Glomerular endothelial cell (primary cell): ENCODE data around the gene KRTAP4-7. TPM values are rescaled to one million over a fixed set of nuclear protein-coding genes. Genes with fewer than 3 reads are reported as not detected.
"Not testable (repeated sequence)": the region's sequence is repeated elsewhere in the genome, so short reads cannot be mapped to it uniquely, and the experiment has no call there.

ENCODE experiments used
- DNase-seq: peaks from one replicate; pipeline ENCODE4 v3.0.0-alpha.2; 2011; ENCODE audit warnings: low read depth, low spot score; ENCODE audit errors: extremely low read depth
- total RNA-seq: library from RNA; depleted of rRNA; stranded (reverse); fragments of >200 nt; gene quantifications from 2 replicates; pipeline ENCODE4 v1.2.3, GENCODE V29; 2015

Gene KRTAP4-7
- total RNA-seq: not detected in 2 replicates

DNA sequence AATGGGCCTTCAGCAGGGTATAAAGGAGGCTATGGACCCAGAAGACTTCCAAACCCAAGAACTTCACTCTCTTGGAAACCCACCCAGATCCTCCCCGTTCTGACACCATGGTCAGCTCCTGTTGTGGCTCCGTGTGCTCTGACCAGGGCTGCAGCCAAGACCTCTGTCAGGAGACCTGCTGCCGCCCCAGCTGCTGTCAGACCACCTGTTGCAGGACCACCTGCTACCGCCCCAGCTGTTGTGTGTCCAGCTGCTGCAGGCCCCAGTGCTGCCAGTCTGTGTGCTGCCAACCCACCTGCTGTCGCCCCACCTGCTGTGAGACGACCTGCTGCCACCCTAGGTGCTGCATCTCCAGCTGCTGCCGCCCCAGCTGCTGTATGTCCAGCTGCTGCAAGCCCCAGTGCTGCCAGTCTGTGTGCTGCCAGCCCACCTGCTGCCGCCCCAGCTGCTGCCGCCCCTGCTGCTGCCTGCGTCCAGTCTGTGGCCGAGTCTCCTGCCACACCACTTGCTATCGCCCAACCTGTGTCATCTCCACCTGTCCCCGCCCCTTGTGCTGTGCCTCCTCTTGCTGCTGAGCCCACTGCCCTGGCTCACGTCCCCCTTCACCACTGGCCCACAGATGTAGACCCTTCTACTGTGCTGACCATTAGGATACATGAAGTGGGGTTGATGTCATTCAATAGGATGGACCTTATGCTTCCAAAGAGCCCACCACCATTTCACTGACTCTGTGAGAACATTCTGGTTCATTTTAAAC lies at the start of gene KRTAP4-7:
Gene KRTAP4-7, plus strand, starts transcription at position 51 of the 757 bp plus-strand sequence. Its CDS starts 57 bp downstream, at position 108.
- DNase-seq: not testable (repeated sequence)

DNA sequence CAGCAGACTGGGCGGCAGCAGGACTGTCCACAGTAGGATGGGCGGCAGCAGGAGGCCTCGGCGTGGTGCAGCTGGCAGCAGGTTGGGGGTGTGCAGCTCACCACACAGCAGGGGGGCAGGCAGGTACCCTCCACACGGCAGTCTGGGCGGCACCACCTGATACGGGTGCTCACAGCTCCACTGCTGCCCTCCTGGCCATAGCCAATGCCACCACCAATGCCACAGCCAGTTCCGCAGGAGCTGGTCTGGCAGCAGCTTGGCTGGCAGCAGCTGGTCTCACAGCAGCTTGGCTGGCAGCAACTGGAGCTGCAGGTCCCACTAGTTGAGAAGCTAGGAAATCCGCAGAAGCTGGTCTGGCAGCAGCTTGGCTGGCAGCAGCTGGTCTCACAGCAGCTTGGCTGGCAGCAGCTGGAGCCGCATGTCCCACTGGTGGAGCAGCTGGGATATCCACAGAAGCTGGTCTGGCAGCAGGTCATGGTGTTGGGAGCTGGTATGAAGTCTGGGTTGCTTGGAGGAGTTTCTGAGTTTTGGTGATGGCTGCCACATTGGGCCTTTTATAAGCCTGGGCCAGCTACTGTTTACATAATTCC lies 49.5 kb upstream of the KRTAP4-7 start, which contains the start of gene KRTAP1-3:
Gene KRTAP1-3, minus strand, starts transcription at position 529 of the 590 bp plus-strand sequence. Its CDS starts 53 bp downstream, at position 476.
- not testable (repeated sequence) for DNase-seq

DNA sequence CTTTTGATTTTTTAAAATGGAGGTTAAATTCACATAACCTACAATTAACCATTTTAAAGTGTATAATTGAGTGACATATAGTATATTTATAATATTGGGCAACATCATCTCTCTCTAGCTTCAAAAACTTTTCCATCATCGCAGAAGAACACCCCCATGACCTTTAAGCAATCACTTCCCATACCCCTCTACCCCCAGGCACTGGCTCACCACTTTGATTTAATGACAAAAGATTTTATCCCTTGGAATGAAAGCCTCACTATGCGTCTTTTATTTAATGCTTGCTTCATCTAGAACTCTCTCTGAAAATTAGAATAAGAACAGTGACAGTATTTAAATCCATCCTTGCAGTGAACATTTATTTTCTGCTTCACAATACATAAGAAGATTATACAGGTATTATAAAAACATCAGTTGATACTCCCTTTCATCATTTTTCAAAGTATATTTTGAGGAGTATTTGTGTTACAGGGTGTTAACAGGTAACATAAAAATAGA lies 46.0 kb upstream of the KRTAP4-7 start:
- DNase-seq: no peak

DNA sequence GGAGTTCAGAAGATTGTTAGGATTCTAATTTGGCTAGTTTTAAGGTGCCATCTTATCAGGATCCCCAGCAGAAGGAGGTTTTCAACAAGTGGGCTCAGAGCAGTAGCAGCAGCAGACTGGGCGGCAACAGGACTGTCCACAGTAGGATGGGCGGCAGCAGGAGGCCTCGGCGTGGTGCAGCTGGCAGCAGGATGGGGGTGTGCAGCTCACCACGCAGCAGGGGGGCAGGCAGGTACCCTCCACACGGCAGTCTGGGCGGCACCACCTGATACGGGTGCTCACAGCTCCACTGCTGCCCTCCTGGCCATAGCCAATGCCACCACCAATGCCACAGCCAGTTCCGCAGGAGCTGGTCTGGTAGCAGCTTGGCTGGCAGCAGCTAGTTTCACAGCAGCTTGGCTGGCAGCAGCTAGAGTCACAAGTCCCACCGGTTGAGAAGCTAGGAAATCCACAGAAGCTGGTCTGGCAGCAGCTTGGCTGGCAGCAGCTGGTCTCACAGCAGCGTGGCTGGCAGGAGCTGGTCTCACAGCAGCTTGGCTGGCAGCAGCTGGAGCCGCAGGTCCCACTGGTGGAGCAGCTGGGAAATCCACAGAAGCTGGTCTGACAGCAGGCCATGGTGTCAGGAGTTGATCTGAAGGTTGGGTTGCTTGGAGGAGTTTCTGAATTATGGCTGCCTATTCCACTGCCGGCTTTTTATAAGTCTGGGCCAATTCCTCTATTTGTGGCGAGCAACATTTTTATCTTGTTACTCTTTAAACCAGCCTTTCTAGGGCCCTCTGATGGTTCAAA lies 43.0 kb upstream of the KRTAP4-7 start, which contains the start of gene KRTAP1-1:
Gene KRTAP1-1, minus strand, starts transcription at position 668 of the 789 bp plus-strand sequence. Its CDS starts 53 bp downstream, at position 615.
- not testable (repeated sequence) for DNase-seq

DNA sequence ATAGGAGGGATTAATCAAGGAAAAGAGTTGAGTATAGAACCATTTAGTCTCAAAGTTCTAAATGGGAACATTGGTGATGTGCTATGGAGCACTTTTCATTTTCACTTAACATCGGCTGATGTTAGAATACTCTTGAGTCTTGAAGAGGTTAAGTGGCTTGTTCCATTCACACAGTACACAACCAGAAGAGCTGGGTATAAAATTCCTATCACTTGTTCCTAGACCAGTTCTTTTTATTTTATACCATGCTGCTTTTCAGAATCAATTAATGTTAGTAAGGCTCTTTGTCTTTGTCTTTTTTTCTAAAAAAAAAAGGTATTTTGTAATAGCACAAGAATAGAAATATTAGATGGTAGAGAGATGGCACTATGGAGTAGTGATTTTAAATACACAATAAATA lies 41.0 kb upstream of the KRTAP4-7 start:
- DNase-seq: no peak

DNA sequence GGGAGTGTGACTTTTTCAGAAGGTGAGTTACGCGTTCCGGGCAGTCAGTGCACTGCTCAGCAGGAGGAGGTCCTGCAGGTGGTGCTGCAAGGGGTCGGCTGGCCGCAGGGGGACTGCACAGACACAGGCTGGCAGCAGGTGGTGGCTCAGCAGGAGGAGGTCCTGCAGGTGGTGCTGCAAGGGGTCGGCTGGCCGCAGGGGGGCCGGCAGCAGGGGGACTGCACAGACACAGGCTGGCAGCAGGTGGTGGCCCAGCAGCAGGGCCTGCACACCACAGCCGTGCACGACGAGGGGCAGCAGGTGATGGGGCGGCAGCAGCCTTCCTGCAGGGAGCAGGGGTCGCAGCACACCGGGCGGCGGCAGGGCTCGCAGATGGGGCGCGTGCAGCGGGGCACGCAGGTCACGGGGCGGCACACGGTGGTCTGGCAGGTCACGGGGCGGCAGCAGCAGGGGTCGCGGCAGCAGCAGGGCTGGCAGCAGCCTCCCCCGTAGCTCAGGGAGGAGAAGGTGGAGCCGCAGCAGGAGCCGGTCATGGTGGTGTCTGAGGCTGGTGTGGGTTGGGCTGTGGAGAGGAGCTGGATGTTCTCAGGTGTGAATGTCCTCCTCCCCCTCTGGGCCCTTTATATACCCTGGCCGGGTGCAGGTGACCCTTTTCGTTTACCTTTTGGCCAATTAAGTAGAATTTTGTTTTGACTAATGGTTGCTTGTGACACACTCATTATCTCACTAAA lies 37.0 kb upstream of the KRTAP4-7 start, which contains the start of gene KRTAP2-1:
Gene KRTAP2-1, minus strand, starts transcription at position 582 of the 731 bp plus-strand sequence. Its CDS starts 49 bp downstream, at position 533.
- DNase-seq: not testable (repeated sequence)

DNA sequence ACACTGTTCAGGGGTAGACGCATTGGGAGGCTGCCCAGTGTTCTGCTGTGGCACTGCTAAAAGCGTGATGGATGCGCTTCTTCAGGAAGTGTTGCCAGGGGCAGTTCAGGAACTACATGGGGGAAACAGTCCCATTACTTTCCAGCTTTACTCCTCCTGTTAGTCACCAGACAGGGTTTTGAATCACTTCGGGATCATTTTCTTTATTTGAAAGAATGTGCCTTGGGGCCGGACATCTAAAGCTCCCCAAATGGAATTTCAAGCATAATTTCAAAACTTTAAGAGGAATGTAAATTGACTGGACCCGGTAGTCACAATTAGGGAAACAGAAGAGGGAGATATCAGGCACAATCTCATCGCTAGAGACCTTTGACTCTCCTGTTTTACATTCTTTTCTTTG lies 35.5 kb upstream of the KRTAP4-7 start:
- DNase-seq: no peak

DNA sequence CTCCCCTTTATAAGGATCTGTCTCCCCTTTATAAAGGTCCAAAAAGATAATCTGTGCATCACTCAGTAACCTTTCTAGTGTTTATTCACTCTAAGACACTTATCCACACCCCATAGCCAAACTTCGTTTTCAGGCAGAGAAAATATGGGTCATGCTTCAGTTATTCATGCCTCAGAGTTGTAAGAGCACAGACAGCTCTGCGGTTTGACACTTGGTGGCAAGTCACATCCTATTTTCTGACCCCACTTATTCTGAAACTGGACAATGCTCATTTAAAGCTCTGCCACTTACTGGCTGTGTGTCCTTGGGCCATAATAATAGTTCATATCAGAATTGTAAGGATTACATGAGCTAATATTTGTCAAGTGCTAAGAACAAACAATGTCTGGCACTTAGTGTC lies 34.8 kb upstream of the KRTAP4-7 start:
- DNase-seq: no peak

DNA sequence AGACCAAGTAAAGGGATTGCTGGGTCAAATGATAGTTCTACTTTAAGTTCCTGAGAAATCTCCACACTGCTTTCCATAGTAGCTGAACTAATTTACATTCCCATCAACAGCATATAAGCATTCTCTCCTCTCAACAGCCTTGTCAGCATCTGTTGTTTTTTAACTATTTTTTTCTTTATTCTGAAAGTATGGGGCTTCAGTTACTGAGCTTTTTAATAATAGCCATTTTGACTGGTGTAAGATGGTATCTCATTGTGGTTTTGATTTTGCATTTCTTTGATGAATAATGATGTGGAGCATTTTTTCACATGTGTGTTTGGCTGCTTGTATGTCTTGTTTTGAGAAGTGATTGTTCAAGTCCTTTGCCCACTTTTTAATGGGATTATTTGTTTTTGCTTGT lies 31.4 kb upstream of the KRTAP4-7 start:
- DNase-seq: no peak

DNA sequence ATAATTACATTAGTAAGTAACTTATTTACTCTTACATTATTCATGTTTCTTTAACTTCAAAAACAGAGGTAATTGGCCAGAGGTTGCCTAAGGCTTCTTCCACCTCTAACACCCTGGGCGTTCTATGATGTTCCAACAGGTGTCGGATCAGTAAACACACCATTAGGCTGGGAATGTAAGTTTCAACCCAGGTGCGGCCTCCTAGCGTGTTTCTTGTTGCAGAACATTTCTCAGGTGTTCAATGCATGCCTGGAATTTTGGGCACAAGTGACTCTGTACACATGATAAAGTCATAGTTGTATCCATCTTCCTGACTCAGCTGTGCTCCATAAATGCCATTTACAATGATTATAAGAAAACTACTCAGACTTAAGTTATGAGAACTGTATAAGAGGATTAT lies 29.9 kb upstream of the KRTAP4-7 start:
- DNase-seq: no peak

DNA sequence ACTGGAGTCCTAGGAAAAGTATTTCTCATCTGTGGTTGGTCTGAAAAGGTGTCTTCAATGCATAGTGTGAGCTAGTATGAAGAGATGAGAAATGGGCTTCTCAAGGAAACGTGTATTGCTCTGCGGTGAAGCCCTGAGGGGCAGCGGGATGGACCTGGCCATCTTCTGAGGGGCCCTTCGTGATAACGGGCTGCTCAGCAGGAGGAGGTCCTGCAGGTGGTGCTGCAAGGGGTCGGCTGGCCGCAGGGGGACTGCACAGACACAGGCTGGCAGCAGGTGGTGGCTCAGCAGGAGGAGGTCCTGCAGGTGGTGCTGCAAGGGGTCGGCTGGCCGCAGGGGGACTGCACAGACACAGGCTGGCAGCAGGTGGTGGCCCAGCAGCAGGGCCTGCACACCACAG lies 29.4 kb upstream of the KRTAP4-7 start:
- not testable (repeated sequence) for DNase-seq

DNA sequence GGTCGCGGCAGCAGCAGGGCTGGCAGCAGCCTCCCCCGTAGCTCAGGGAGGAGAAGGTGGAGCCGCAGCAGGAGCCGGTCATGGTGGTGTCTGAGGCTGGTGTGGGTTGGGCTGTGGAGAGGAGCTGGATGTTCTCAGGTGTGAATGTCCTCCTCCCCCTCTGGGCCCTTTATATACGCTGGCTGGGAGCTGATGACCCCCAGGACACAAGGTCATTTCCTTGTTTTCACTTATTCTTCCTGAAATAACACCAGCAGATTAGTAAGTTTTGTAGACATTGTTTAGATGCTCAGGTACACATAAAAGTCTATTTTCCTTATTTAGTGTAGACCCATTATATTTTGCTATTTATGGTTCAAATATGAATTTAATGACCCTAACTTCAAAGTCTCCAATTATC lies 28.8 kb upstream of the KRTAP4-7 start, which contains the start of gene KRTAP2-2:
Gene KRTAP2-2, minus strand, starts transcription at position 101 of the 400 bp plus-strand sequence. Its CDS starts 19 bp downstream, at position 82.
- DNase-seq: not testable (repeated sequence)

DNA sequence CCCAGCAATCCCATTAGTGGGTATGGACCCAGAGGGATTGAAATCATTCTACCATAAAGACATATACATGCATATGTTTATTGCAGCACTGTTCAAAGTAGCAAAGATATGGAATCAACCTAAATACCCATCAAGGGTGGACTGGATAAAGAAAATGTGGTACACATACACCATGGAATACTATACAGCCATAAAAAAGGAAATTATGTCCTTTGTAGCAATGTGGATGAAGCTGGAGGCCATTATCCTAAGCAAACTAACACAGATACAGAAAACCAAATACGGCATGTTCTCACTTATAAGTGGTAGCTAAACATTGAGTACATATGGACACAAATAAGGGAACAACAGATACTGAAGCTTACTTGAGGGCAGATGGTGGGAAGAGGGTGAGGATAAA lies 26.4 kb upstream of the KRTAP4-7 start:
- DNase-seq: no peak

DNA sequence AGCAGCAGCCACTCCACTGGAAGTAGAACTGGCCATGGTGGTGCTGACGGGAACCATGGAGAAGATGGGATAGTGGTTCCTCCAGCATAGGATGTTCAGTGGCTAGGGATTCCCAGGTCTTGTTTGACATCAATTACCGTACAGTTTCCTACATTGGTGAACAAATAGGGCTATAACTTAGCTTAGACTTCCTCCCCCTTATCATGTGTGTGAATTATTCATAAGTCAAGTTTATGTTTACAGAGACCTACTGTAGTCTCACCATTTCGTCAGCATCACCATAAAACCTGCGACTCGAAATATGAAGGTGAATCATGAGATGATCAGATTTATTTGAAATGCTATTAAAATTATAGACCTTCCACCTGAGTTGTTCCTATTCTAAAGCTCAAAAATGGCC lies 25.2 kb upstream of the KRTAP4-7 start:
- DNase-seq: no peak

DNA sequence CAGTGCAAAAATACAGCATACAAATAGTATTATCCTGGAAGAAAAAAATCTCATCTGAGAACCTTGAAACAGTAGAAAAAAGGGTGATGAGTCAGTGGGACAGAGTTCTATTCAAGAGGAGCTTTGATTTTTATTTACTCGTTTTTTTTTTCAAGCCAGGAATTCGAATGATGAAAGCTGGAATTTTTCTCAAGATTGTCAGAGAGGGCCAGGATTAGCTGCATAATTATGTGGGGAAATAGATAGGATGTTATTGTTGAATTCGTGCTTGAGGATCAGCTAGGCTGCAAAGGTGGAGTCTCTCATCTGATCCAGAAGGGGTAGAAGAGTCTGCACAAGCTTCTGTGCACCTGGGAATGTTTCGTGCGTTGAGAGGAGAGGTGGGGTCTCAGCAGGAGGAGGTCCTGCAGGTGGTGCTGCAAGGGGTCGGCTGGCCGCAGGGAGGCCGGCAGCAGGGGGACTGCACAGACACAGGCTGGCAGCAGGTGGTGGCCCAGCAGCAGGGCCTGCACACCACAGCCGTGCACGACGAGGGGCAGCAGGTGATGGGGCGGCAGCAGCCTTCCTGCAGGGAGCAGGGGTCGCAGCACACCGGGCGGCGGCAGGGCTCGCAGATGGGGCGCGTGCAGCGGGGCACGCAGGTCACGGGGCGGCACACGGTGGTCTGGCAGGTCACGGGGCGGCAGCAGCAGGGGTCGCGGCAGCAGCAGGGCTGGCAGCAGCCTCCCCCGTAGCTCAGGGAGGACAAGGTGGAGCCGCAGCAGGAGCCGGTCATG lies 24.5 kb upstream of the KRTAP4-7 start:
- DNase-seq: not testable (repeated sequence)

DNA sequence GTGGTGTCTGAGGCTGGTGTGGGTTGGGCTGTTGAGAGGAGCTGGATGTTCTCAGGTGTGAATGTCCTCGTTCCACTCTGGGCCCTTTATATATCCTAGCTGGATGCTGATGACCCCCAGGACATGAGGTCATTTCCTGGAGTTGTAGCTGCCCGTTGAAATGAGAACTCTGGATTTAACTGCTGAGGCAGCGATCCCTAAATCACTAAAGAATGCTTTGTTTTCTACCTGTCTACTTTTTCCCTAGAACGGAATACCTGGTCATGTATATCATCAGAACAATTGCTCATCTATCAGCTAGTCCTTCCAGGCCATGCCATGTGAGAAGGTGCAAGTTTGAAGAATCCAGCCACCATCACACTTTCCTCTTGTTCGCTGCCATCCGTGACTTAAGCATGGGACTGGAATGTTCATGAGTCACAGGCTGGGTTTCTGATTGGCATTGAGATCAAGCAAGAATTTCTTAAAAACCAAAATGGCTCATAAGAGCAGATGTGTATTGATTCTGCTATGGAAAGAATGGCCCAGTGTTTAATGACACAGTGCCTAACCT lies 23.8 kb upstream of the KRTAP4-7 start, which contains the start of gene KRTAP2-3:
Gene KRTAP2-3, minus strand, starts transcription at position 63 of the 553 bp plus-strand sequence. CDS start 64 bp downstream, outside the sequence.
- DNase-seq: no peak

DNA sequence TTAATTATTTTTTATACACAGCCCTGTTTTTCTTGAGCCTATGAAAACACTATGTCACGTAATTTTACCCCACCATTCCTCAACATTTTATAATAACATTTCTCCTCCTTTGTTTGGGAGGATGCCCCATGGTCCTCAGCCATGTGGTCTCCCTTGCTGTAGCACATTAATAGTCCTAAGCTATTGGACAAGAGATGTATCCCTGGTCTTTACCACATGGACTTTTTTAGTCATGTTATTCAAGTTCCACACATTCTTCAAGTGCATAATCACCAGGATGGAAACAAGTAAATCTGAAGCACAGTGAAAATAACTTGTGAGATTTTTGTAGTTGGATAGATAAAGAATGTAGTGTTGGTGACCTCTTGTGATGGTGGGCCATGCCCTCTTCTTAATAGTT lies 22.0 kb upstream of the KRTAP4-7 start:
- DNase-seq: no peak

DNA sequence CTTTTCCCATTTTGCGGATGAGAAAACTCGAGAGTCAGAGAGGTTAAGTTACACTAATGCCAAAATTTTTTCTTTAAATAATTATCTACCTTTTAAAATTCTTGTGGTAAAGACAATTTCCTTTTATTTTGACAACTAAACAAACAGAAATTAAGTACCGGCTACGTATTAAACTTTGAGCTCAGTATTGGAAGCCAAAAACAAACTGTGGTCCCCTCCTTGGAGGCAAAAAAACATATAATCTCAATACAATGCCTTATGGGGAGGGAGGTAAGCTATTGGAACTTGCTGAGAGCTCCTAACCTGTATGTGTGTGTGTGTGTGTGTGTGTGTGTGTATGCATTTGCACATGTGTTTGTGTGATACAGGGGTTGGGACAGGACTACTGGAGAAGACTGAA lies 20.5 kb upstream of the KRTAP4-7 start:
- DNase-seq: no peak

DNA sequence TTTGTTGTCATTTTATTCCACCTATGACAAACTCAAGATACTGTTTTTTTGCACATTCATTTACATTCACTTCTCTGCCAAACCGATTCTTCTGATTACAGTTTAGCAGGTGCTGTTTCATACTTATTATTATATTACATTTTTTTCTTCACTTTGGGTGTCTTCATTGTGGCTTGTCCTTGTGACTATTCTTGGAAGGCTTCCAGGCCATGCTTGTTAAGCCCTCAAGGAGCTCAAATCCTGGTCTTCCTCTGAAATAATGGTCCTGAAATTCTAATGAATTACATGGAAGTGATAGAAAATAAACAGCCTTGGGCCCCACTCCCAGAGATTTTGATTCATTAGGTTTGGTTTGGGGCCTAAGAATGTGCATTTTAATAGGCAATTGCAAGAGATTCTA lies 19.6 kb upstream of the KRTAP4-7 start:
- no peak for DNase-seq
